GM21447 (cell line): Measurements from ENCODE around the gene IL36G.
"Not testable (repeated sequence)": the region's sequence is repeated elsewhere in the genome, so short reads cannot be mapped to it uniquely, and the experiment has no call there.

ENCODE experiments used
- ATAC-seq: cut with Tn5 transposase; IDR thresholded peaks from one replicate; pipeline ENCODE4 v1.9.1; 2021; ENCODE audit not compliant: unreplicated experiment

IL36G gene

GRCh38 chr2:112977559-112978056, at the start of gene IL36G:
Gene IL36G (plus strand): TSS chr2:112978006. CDS start chr2:112978639, 633 bp downstream.
- ATAC-seq = no peak

GRCh38 chr2:112933261-112933660, 44.5 kb upstream of the IL36G start:
- no peak for ATAC-seq

- ATAC-seq = not testable (repeated sequence)
Observed at GRCh38 chr2:112934117-112934516, 43.7 kb upstream of the IL36G start.

- ATAC-seq = no peak
Observed at GRCh38 chr2:112936927-112937232, 40.9 kb upstream of the IL36G start.

GRCh38 chr2:112938904-112939303, 38.9 kb upstream of the IL36G start:
- ATAC-seq = no peak

GRCh38 chr2:112939425-112939824, 38.4 kb upstream of the IL36G start:
- no peak for ATAC-seq

GRCh38 chr2:112940859-112941625, 36.8 kb upstream of the IL36G start:
- no peak for ATAC-seq

GRCh38 chr2:112941753-112942653, 35.8 kb upstream of the IL36G start:
- ATAC-seq = peak; percentile 89

- ATAC-seq = no peak
Observed at GRCh38 chr2:112942654-112943002, 35.2 kb upstream of the IL36G start.

- no peak for ATAC-seq
Observed at GRCh38 chr2:112944971-112945370, 32.8 kb upstream of the IL36G start.

GRCh38 chr2:112946086-112946485, 31.7 kb upstream of the IL36G start:
- ATAC-seq = no peak

- ATAC-seq = no peak
Observed at GRCh38 chr2:112947374-112947773, 30.4 kb upstream of the IL36G start.

GRCh38 chr2:112949456-112949855, 28.4 kb upstream of the IL36G start:
- ATAC-seq = no peak

GRCh38 chr2:112954364-112954763, 23.4 kb upstream of the IL36G start:
- ATAC-seq = no peak

- ATAC-seq = no peak
Observed at GRCh38 chr2:112957511-112957910, 20.3 kb upstream of the IL36G start.

GRCh38 chr2:112958428-112959108, 19.2 kb upstream of the IL36G start:
- peak; percentile 65 for ATAC-seq

- ATAC-seq = no peak
Observed at GRCh38 chr2:112959109-112959812, 18.5 kb upstream of the IL36G start.

- ATAC-seq = no peak
Observed at GRCh38 chr2:112960230-112960825, 17.5 kb upstream of the IL36G start.

- ATAC-seq = no peak
Observed at GRCh38 chr2:112962308-112963175, 15.3 kb upstream of the IL36G start.

GRCh38 chr2:112967023-112967422, 10.8 kb upstream of the IL36G start:
- no peak for ATAC-seq
